Heart left ventricle (tissue), 16 donors: Measurements from ENCODE around the gene ZBTB6. TPM values are rescaled to one million over a fixed set of nuclear protein-coding genes. Genes with fewer than 3 reads are reported as not detected.

Experiments
- ATAC-seq, 4 donors: fragments of 200-7000 bp; cut with Tn5 transposase; one replicate each; pipeline ENCODE4 v1.9.1; 2020 to 2022; ENCODE audit warnings: moderate library complexity in 4 of 4, mild to moderate bottlenecking in 3 of 4, moderate number of reproducible peaks in 1 of 4
- DNase-seq, 5 donors: peaks; one replicate each; pipeline ENCODE4 v3.0.0-alpha.2; 2020
- H3K27ac ChIP-seq, 12 donors: fragments of 200-600 bp; sonication (generic) in 4 of 12; one replicate each; pipeline versions ENCODE4 v1.5.0 to v1.8.0; 2016 to 2022; ENCODE audit warnings: mild to moderate bottlenecking in 2 of 12
- H3K27me3 ChIP-seq, 9 donors: fragments of 200-600 bp; sonication (generic) in 2 of 9; one replicate each; pipeline versions ENCODE4 v1.5.1 to v1.8.0; 2016 to 2022; ENCODE audit warnings: mild to moderate bottlenecking in 3 of 9
- H3K36me3 ChIP-seq, 9 donors: fragments of 200-600 bp; sonication (generic) in 2 of 9; one replicate each; pipeline versions ENCODE4 v1.5.0 to v1.8.0; 2018 to 2022; ENCODE audit warnings: mild to moderate bottlenecking in 2 of 9
- H3K4me1 ChIP-seq, 12 donors: fragments of 200-600 bp; sonication (generic) in 4 of 12; one replicate each; pipeline versions ENCODE4 v1.5.0 to v1.8.0; 2016 to 2022; ENCODE audit warnings: mild to moderate bottlenecking in 3 of 12
- H3K4me3 ChIP-seq, 12 donors: fragments of 200-600 bp; sonication (generic) in 4 of 12; one replicate each; pipeline versions ENCODE4 v1.5.0 to v1.8.0; 2017 to 2022; ENCODE audit warnings: mild to moderate bottlenecking in 9 of 12, moderate library complexity in 4 of 12
- H3K9me3 ChIP-seq, 12 donors: fragments of 200-600 bp; sonication (generic) in 4 of 12; one replicate each; pipeline versions ENCODE4 v1.5.0 to v1.8.0; 2016 to 2022; ENCODE audit warnings: mild to moderate bottlenecking in 1 of 12
- POLR2A ChIP-seq, 2 donors: fragments of 450-650 bp; IDR thresholded peaks; one replicate each; pipeline ENCODE4 v1.6.1; 2017; ENCODE audit warnings: antibody characterized with exemption in 2 of 2, mild to moderate bottlenecking in 2 of 2, moderate library complexity in 2 of 2
- WGBS, 4 donors: extraction: QIAGEN DNeasy Blood & Tissue Kit in 2 of 4; methylation state at CpG; one replicate each; pipeline versions ENCODE4 v1.1.5 to v1.1.7; 2013 to 2018; 5-methylcytosine and 5-hydroxymethylcytosine counted together
- intact Hi-C, 10 donors: fragments of 100-400 bp; cut with DNase I; formaldehyde crosslinking; loops; one replicate each; pipeline versions ENCODE4 v1.11.1 to v1.14.2; 2022
- polyA plus RNA-seq, 2 donors: library from polyadenylated mRNA; stranded (reverse); fragments of 200-250 nt; gene quantifications; one replicate each; pipeline ENCODE4 v1.2.3, GENCODE V29; 2013
- total RNA-seq, 9 donors: library from RNA; depleted of rRNA in 2 of 9; stranded (reverse); fragments of >200 nt in 2 of 9; fragmentation: NEBNext Ultra II Directional in 3 of 9; extraction: Animal tissue kit (Norgen Biotek cat#: 25700) in 3 of 9; gene quantifications; one replicate each; pipeline versions ENCODE4 v1.1.0 to v1.2.4, GENCODE V29; 2016 to 2023
- TF ChIP-seq, protein P1 (sequence below), 12 donors: fragments of 200-600 bp; sonication (generic) in 4 of 12; IDR thresholded peaks; one replicate each; pipeline versions ENCODE4 v1.5.0 to v1.8.0; 2018 to 2022; ENCODE audit warnings: antibody characterized with exemption in 12 of 12, mild to moderate bottlenecking in 5 of 12
- donor health status: ischemic (EF 13 %, LVEDD 7.1; RV severe dilation, severe dysfunction).
- donor health status: healthy with polysubstance abuse.
- donor health status: DM: no; HTN: yes; CAD: no.
- donor health status: DM: no; HTN: no; CAD: no.
- donor health status: ischemic (EF 25% LVEDD 6.9; RV normal size, moderate dysfunction).
- donor health status: ischemic (EF 25% LVEDD 5.7; RV mildly dilated, moderate dysfunction).
- donor health status: healthy.
- donor health status: DM: yes; HTN: yes; CAD: no.
- donor health status: ischemic (EF 35%, LVEDD 5.7; RV mildly dilated, moderate dysfunction).
- donor health status: nonischemic (EF 11% LVEDD 7.7; RV severe dilation, severe dysfunction).
- donor health status: DM: yes; HTN: yes; CAD: no.
- donor health status: PGD.
- donor health status: ischemic (EF 29% LVEDD 5.4; RV normal size, mild dysfunction).
- donor health status: nonischemic (EF 23%, LVEDD 6.1; RV moderate dilation, normal function).

The ZBTB6 gene
- total and polyA plus RNA-seq, 11 donors, result 2.0 to 8.1 (median 5.9) TPM

- H3K9me3 ChIP-seq, result no peaks in the 10 kb centered on the region
- TF ChIP-seq, protein P1, sequence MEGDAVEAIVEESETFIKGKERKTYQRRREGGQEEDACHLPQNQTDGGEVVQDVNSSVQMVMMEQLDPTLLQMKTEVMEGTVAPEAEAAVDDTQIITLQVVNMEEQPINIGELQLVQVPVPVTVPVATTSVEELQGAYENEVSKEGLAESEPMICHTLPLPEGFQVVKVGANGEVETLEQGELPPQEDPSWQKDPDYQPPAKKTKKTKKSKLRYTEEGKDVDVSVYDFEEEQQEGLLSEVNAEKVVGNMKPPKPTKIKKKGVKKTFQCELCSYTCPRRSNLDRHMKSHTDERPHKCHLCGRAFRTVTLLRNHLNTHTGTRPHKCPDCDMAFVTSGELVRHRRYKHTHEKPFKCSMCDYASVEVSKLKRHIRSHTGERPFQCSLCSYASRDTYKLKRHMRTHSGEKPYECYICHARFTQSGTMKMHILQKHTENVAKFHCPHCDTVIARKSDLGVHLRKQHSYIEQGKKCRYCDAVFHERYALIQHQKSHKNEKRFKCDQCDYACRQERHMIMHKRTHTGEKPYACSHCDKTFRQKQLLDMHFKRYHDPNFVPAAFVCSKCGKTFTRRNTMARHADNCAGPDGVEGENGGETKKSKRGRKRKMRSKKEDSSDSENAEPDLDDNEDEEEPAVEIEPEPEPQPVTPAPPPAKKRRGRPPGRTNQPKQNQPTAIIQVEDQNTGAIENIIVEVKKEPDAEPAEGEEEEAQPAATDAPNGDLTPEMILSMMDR (IDR thresholded peaks at IDR 0.05), result no peak
- no peak for TF ChIP-seq POLR2A (IDR thresholded peaks at IDR 0.05)
- intact Hi-C loops, result loop anchor here in 1 of 10 donors (10.0 kb wide), 1 partner anchor 48 kb away; no protein-coding TSS in a partner anchor
- H3K27ac ChIP-seq, result no peak overlapping the region
- DNase-seq (no peak), ATAC-seq (no peak)
- 81 to 93% (median 90%) methylated on average over 5 of the region's 5 CpGs for WGBS, 4 donors
- peaks cover 0 to 31% (median 23%) of the 10 kb centered on the region in 12 donors for H3K4me1 ChIP-seq
- no peak overlapping the region for H3K4me3 ChIP-seq
- H3K36me3 ChIP-seq, result peaks cover 0 to 42% (median 21%) of the 10 kb centered on the region in 9 donors
- no peaks in the 10 kb centered on the region for H3K27me3 ChIP-seq
Observed at GRCh38 chr9:122936464-122936863, 23.3 kb upstream of the ZBTB6 start.

DNA sequence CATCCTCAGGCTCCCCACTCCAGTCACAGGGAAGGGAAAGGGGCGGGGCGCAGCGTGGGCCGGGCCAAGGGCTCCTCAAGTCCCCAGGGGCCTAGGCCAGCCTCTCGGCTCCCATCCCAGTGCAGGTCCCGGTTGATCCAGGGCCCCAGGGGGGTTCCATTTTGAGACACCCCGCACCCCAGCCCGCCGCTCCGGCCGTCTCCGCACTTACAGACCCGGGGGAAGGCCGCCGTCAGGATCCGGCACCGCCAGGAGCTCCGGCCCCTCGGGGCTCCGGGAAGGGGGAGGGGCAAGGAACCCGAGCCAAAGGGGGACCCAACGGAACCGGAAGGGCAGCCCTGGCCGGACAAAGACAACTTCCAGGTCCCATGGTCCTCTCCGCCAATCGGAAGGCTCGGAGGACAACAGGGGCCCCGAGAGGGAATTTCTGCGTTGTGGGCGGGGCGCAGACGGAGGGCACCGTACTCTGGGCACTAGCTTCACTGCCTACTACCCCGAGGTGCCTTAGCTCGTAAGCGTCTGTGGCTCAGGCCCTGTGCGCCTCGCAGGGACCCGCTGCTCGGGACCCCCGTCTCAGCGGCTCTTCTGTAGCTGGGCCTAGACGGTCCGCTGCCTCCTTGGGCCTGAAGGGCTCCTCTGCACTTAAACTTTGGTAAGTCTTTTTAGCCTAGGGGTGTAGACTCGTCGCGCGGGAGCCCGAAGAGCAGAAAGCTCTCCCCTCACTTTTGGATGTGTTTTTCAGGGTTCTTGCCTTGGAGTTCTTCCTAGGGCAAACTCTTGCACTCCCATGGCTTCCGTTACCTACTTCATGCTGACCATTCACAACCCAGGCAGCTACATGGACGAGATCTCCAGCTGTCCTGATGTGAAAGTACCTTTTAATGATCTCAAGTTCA, 18.4 kb upstream of the ZBTB6 start, which contains the start of gene ZBTB26:
Gene ZBTB26, minus strand, starts transcription at position 287 of the 896 bp plus-strand sequence. CDS start 11,578 bp downstream, outside the sequence.
- 0 to 2% (median 1%) methylated on average over 27 to 51 of the region's 51 CpGs for WGBS, 4 donors
- H3K4me1 ChIP-seq, result peaks cover 3 to 42% (median 32%) of the 10 kb centered on the region in 12 donors
- ATAC-seq, result peak; percentile 99
- DNase-seq, result peak; percentile 94 to 97 (median 96)
- intact Hi-C loops, result loop anchor here in 2 of 10 donors (1.0 to 10.0 kb wide), 2 partner anchors 18 to 53 kb away; partner anchors contain the start of gene ZBTB6 (in 1 of the 2)
- H3K27me3 ChIP-seq, result no peaks in the 10 kb centered on the region
- H3K9me3 ChIP-seq, result no peaks in the 10 kb centered on the region
- H3K36me3 ChIP-seq, result peaks cover 0 to 10% (median 4%) of the 10 kb centered on the region in 9 donors
- H3K4me3 ChIP-seq, result peak within 1 kb of the TSS; percentile 63 to 99 (median 80)
- peak within 1 kb of the TSS; percentile 70 to 94 (median 90) for H3K27ac ChIP-seq
- TF ChIP-seq, protein P1 (IDR thresholded peaks at IDR 0.05), result no peak
- TF ChIP-seq POLR2A (IDR thresholded peaks at IDR 0.05), result peak in 1 of 2 donors; percentile 71

GRCh38 chr9:122930541-122931225, 17.6 kb upstream of the ZBTB6 start:
- DNase-seq (no peak), ATAC-seq (no peak)
- Histone ChIP-seq H3K4me1 (peaks cover 3 to 42% (median 32%) of the 10 kb centered on the region in 12 donors), H3K27ac (peak overlapping the region; percentile 70 to 94 (median 90)), H3K27me3 (no peaks in the 10 kb centered on the region), H3K36me3 (peaks cover 0 to 6% (median 0%) of the 10 kb centered on the region in 9 donors), H3K4me3 (peak overlapping the region; percentile 63 to 99 (median 80)), H3K9me3 (no peaks in the 10 kb centered on the region)
- WGBS, 4 donors, result 20 to 24% (median 24%) methylated on average over 9 to 10 of the region's 10 CpGs
- TF ChIP-seq, protein P1 (IDR thresholded peaks at IDR 0.05), result no peak
- no peak for TF ChIP-seq POLR2A (IDR thresholded peaks at IDR 0.05)
- intact Hi-C loops, result loop anchor here in 2 of 10 donors (1.0 to 10.0 kb wide), 2 partner anchors 17 to 54 kb away; partner anchors contain the start of gene ZBTB6 (in 1 of the 2)
